HG02623 (cell line): ENCODE data around the gene ALKAL2.
A peak's percentile ranks its signal among the peaks of the same experiment; 100 is the strongest.

Source experiments
- ATAC-seq: cut with Tn5 transposase; IDR thresholded peaks from one replicate; pipeline ENCODE4 v1.9.1; 2021; ENCODE audit warnings: moderate library complexity; ENCODE audit not compliant: unreplicated experiment

Gene ALKAL2

GRCh38 chr2:273333-273732, 14.6 kb downstream of the ALKAL2 start:
- ATAC-seq, result no peak

DNA sequence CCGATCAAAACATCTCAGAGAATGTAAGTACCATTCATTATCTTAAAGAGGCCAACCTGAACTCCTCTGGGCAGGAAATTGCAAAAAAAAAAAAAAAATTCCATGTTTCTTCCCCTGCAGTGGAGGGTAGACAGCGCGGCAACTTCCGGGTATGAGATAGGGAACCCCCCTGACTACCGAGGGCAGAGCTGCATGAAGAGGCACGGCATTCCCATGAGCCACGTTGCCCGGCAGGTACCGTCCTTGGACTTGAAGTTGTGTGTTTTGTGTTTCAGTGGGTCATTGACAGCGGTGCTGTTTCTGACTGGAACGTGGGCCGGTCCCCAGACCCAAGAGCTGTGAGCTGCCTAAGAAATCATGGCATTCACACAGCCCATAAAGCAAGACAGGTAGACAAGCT, 16.0 kb downstream of the ALKAL2 start:
- ATAC-seq, result no peak

- ATAC-seq, result no peak
Measured at GRCh38 chr2:270861-271260, 17.0 kb downstream of the ALKAL2 start.

- ATAC-seq, result no peak
Measured at GRCh38 chr2:269356-270030, 18.4 kb downstream of the ALKAL2 start.

DNA sequence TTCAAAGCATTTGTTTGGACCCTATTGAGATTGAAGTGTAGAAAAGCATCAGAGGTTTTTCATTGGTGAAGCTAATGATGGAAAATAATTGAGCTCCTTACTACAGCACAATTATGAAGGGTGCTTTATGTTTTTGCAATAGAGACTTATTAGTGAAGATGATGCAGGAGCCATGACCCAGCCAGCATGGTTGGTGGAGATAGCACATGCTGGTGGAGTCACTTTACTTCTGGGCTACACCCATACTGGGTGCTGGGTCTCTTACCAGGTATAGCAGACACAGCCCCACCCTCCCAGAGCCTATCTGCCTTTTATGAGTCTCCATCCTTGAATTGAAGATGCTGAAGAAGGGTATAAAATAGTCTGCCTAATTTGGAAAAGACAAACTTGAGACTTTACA, 19.6 kb downstream of the ALKAL2 start:
- ATAC-seq, result no peak

- peak; percentile 86 for ATAC-seq
Measured at GRCh38 chr2:264493-265468, 23.1 kb downstream of the ALKAL2 start, which contains the start of gene ACP1. ACP1 (plus strand) TSS chr2:264947; CDS start chr2:264965, 18 bp downstream.

GRCh38 chr2:263774-264492, 24.0 kb downstream of the ALKAL2 start, which contains the start of gene SH3YL1:
SH3YL1 (minus strand) TSS chr2:264032; CDS start chr2:263984, 48 bp downstream.
- ATAC-seq, result peak; percentile 23

DNA sequence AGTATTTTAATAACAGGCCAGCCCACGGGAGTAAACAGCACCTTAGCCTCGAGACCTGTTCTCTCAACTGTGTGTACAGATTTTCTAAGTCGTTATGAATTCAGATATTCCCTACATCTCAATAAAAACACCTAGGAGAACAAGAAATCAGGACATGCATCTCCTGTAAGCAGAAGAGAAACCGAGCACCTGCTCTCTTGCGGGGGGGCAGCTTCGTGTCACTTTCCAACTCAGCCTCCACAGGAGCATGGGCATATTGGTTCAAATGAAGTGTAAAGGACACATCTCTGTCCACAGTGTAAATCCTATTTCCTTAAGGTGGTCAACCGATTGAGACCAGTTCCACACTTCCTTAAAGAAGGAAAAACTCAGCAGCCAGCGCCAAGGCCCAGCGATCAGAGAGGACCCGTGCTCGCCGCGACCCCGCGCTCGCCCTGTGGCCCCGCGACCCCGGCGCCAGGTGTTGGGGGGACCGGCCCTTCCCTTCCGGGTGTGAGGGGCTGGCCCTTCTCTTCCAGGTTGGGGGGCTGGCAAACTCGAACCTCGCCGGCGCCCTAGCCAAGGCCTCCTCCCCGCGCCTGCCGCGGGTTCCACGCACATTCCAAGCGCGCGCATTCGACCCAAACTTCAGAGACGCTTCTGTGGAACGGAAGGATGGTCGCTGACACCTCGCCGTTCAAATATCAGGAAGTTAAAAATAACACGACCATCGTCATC, 24.7 kb downstream of the ALKAL2 start:
- ATAC-seq, result no peak

GRCh38 chr2:262117-262516, 25.8 kb downstream of the ALKAL2 start:
- no peak for ATAC-seq

DNA sequence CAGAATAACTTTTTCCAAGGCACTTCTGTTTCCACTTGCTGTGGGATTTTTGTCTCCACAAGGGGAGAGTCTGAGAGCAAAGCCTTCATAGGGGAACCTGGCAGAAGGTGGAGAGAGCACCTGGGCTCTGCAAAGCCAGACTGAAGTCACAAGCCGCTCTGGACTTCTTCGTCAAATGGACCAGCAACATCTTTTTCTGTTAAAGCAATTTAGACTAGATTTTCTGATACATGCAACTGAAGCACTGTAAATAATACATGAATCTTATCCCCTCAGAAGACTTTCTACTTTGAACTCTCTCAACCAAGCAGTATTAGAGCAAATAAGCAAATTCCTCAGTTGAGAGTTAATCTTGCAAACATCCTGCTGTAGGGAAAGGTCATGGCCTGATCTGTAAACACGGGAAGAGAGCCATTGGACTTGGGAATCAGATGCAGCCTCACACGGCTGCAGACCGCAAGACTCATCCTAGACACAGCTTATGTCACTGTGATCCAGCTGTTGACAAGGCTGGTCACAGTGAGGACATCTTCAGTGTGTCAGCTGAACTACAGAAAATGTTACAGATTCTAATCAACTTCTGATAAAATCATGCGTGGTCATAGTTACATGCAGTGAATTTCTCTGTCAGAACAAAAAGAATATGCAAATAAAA, 27.3 kb downstream of the ALKAL2 start:
- ATAC-seq, result no peak

- ATAC-seq, result no peak
Measured at GRCh38 chr2:259789-260331, 28.0 kb downstream of the ALKAL2 start.

GRCh38 chr2:258933-259332, 29.0 kb downstream of the ALKAL2 start:
- no peak for ATAC-seq

GRCh38 chr2:257842-258241, 30.0 kb downstream of the ALKAL2 start:
- ATAC-seq, result no peak

DNA sequence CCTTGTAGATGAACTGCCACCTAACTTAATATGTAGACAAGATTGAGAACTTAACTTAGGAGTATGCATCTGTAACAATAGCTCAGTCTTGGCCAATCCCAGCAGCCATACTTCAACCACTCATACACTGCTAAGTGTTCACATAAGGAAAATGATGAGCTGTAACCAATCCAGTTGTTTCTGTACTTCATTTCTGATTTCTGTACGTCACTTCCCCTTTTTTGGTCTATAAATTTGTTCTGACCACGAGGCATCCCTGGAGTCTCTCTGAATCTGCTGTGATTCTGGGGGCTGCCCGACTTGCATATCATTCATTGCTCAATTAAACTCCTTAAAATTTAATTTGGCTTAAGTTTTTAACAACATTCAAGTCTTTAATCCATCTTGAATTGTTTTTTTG, 30.5 kb downstream of the ALKAL2 start:
- ATAC-seq, result no peak

GRCh38 chr2:256094-256493, 31.8 kb downstream of the ALKAL2 start:
- no peak for ATAC-seq

DNA sequence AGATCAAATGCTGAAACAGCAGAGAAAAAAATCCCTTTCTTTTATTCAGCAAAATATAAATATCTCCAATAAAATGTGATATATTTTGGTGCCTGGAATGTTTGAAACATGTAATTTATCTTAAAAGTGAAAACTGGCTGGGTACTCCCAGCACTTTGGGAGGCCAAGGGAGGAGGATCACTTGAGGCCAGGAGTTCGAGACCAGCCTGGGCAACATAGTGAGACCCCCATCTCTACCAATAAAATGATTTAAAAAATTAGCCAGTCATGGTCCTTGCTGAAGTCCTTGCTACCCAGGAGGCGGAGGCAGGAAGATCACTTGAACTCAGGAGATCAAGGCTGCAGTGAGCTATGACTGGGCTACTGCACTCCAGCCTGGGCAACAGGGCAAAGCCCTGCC, 32.7 kb downstream of the ALKAL2 start:
- ATAC-seq, result no peak

DNA sequence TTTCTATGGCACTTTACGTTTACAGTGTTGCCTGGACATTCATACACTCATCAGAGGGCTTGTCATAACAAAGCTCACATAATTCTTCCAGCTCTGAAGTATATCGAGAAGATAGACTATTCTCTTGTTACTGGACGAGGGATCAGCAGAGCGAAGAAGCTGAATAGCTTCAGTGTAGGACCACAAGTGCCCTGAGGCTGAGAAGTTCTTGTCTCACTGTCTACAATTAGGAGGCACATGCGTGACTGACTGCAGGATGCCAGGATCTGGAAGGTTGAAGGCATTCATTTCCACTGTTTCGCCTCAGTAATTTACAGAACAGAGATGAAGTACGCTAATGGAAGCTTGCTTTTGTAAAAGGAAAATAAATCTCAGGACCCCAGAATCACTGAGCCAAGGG, 33.6 kb downstream of the ALKAL2 start:
- no peak for ATAC-seq

DNA sequence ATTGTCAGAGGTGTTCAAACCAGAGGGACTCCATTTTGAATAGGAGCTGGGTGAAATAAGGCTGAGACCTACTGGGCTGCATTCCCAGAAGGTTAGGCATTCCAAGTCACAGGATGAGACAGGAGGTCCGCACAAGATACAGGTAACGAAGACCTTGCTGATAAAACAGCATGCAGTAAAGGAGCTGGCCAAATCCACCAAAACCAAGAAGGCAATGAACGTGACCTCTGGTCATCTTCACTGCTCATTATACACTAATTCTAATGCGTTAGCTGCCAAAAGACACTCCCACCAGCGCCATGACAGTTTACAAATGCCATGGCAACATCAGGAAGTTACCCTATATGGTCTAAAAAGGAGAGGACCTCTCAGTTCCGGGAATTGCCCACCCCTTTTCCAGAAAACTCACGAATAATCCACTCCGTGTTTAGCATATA, 34.7 kb downstream of the ALKAL2 start:
- ATAC-seq, result no peak

- no peak for ATAC-seq
Measured at GRCh38 chr2:252001-252602, 35.8 kb downstream of the ALKAL2 start.
